IMR-90 (cell line): ENCODE measurements around the gene MAPK8IP3.

Source experiments
- CTCF ChIP-seq: conservative IDR thresholded peaks from 2 replicates; pipeline ENCODE4 v1.5.1; 2012; ENCODE audit warnings: mild to moderate bottlenecking, low read depth, low read length, improper control_type of control experiment
- SMC3 ChIP-seq: fragments of 150-350 bp; IDR thresholded peaks from 2 replicates; pipeline ENCODE4 v1.6.1; 2016; ENCODE audit warnings: low read depth, mild to moderate bottlenecking, antibody characterized with exemption, low read length, moderate library complexity
- TF ChIP-seq, protein P1 (sequence below): fragments of 150-350 bp; IDR thresholded peaks from 2 replicates; pipeline ENCODE4 v1.6.1; 2017; ENCODE audit warnings: mild to moderate bottlenecking, antibody characterized with exemption, low read length, low read depth

DNA sequence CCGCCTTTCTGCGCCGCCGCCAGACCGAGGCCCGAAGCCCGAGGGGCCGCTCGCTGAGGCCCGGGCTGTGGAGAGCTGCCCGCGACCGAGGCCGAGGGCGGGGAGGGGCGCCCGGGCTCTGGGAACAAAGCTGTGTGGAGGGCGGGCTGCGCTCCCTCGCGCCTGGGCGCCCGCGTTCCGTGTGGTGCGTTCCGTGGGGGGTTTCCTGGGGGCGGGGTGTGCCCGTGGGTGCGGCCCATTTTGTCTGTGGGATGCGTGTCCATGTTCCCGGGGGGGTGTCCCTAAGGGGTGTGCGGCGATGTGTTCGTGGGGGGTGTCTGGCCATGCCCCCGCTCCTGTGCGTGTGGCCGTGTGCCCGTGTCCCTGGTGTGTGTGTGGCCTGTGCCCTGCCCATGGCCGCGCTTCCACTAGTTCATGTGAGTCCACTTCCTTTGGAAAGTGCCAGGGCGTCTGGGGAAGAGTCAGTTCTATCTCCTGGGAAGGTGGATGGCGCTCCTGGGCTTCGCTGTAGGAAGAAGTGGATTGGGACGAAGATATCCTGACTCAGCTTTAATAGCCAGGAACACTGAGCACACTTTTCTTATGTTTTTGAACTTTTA, 27.4 kb upstream of the MAPK8IP3 start:
- TF ChIP-seq CTCF: no peak
- TF ChIP-seq, protein P1, sequence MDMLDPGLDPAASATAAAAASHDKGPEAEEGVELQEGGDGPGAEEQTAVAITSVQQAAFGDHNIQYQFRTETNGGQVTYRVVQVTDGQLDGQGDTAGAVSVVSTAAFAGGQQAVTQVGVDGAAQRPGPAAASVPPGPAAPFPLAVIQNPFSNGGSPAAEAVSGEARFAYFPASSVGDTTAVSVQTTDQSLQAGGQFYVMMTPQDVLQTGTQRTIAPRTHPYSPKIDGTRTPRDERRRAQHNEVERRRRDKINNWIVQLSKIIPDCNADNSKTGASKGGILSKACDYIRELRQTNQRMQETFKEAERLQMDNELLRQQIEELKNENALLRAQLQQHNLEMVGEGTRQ: no peak
- TF ChIP-seq SMC3: no peak
